Measurements from ENCODE around the gene KRT86.

The KRT86 gene

GRCh38 chr12:52316290-52316689 lies 41.8 kb downstream of the KRT86 start:
- Mint-ChIP-seq H3K27me3 (peaks cover 58% of the 10 kb centered on the region), H3K4me3 (no peak overlapping the region), H3K27ac (ENCODE audit: low read depth) (no peak overlapping the region)

GRCh38 chr12:52316701-52317100 lies 42.3 kb downstream of the KRT86 start:
- peaks cover 57% of the 10 kb centered on the region for H3K27me3 Mint-ChIP-seq
- peaks cover 1% of the 10 kb centered on the region for H3K36me3 Mint-ChIP-seq (ENCODE audit: insufficient read depth)
- DNase-seq (ENCODE audit: low spot score in 2 of 2) (no peak), ATAC-seq (replicated peaks; ENCODE audit: extremely low read depth, poor library complexity, severe bottlenecking) (no peak)
- H3K4me1 Mint-ChIP-seq, result no peaks in the 10 kb centered on the region
- no peak overlapping the region for H3K4me3 Mint-ChIP-seq
- H3K27ac Mint-ChIP-seq (ENCODE audit: low read depth), result no peak overlapping the region
- no peaks in the 10 kb centered on the region for H3K9me3 Mint-ChIP-seq

More at GRCh38 chr12:52316290-52316689, 41.8 kb downstream of the KRT86 start:
- no peaks in the 10 kb centered on the region for H3K9me3 Mint-ChIP-seq
- H3K4me1 Mint-ChIP-seq, result no peaks in the 10 kb centered on the region
- ATAC-seq (replicated peaks; ENCODE audit: extremely low read depth, poor library complexity, severe bottlenecking), result no peak
- DNase-seq (ENCODE audit: low spot score in 2 of 2), result no peak
- H3K36me3 Mint-ChIP-seq (ENCODE audit: insufficient read depth), result peaks cover 1% of the 10 kb centered on the region

DNA sequence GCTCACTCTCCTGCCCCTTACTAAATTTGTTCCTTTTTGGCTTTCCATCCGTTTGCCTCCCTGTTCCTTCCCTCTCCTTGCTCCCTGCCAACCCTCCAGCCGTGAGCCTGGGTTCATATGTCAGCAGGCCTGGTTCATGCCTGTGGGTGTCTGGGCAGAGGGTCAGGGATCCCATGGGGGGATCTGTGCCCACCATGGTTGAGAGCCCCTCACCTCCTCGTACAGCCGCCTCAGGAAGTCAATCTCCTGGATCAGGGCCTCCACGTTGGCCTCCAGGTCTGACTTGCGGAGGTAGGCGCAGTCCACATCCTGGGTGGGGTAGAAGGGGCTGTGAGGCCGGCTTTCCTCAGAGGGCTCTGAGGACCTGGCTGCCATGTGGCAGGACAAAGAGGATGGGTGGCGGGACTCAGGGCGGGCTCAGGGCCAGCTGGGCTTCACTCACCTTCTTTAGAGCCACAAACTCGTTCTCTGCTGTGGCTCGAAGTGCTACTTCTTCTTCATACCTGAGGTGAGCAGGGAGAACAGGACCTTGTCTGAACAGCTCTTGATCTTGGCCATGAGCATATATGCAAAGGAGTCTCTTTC lies 43.1 kb downstream of the KRT86 start:
- ATAC-seq (replicated peaks; ENCODE audit: extremely low read depth, poor library complexity, severe bottlenecking), result no peak
- H3K27me3 Mint-ChIP-seq, result peaks cover 57% of the 10 kb centered on the region

GRCh38 chr12:52318241-52318990 lies 44.0 kb downstream of the KRT86 start:
- H3K36me3 Mint-ChIP-seq (ENCODE audit: insufficient read depth), result peaks cover 1% of the 10 kb centered on the region
- H3K4me3 Mint-ChIP-seq, result no peak overlapping the region
- ATAC-seq (replicated peaks; ENCODE audit: extremely low read depth, poor library complexity, severe bottlenecking) (no peak), DNase-seq (ENCODE audit: low spot score in 2 of 2) (no peak)
- no peak overlapping the region for H3K27ac Mint-ChIP-seq (ENCODE audit: low read depth)
- no peaks in the 10 kb centered on the region for H3K4me1 Mint-ChIP-seq
- peaks cover 57% of the 10 kb centered on the region for H3K27me3 Mint-ChIP-seq
- no peaks in the 10 kb centered on the region for H3K9me3 Mint-ChIP-seq

More for the DNA sequence above, 43.1 kb downstream of the KRT86 start:
- peaks cover 1% of the 10 kb centered on the region for H3K36me3 Mint-ChIP-seq (ENCODE audit: insufficient read depth)
- no peaks in the 10 kb centered on the region for H3K9me3 Mint-ChIP-seq
- no peak for DNase-seq (ENCODE audit: low spot score in 2 of 2)
- no peak overlapping the region for H3K27ac Mint-ChIP-seq (ENCODE audit: low read depth)
- H3K4me1 Mint-ChIP-seq, result no peaks in the 10 kb centered on the region
- H3K4me3 Mint-ChIP-seq, result no peak overlapping the region

DNA sequence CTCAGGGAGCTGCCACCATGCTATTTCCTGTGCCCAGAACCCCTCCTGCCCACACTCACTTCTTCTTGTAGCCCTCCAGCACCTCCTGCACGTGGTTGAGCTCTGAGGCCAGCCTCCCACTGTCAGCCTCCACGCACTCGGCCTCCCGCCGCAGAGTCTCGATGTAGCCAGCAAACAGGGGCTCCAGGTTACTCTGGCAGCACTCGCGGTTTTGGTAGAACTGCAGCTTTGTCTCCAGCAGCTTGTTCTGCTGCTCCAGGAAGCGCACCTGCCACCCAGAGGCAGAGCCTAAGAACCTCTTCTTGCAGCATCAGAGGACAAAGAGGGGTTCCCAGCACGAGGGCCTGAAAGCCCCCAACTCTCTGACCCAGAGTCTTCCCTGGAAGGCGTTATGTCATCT lies 44.7 kb downstream of the KRT86 start:
- ATAC-seq (replicated peaks; ENCODE audit: extremely low read depth, poor library complexity, severe bottlenecking) (no peak), DNase-seq (ENCODE audit: low spot score in 2 of 2) (no peak)
- Mint-ChIP-seq H3K27me3 (peaks cover 57% of the 10 kb centered on the region), H3K9me3 (no peaks in the 10 kb centered on the region), H3K4me1 (no peaks in the 10 kb centered on the region), H3K4me3 (no peak overlapping the region), H3K27ac (ENCODE audit: low read depth) (no peak overlapping the region), H3K36me3 (ENCODE audit: insufficient read depth) (peaks cover 1% of the 10 kb centered on the region)

DNA sequence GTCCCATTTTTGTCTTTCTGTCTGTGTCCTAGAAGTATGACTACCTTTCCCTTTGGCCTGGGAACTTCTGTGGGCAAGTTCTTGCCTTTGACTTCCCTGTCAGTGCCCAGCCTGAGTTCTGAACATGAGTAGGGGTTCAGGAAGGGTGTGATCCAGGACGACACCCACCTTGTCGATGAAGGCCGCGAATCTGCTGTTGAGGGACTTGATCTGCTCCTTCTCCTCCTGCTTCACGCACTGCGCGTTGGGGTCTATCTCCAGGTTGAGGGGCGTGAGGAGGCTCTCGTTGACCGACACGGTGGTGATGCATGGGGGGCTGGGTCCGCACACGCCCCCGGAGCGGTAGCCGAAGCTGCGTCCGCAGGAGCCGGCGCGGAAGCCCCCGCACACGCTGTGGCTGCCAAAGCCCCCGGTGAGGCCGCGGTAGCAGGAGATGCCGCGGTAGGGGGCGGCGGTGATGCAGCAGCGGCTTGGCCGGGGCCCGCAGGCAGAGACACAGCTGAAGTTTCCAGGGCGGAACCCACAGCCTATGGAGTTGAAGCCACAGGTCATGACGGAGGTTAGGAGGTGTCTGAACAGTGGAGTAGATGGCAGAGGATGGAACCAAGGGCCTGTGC lies 46.4 kb downstream of the KRT86 start, which contains the start of gene KRT83:
KRT83 (minus strand) TSS at position 615 of the 617 bp plus-strand sequence; CDS start at position 552, 63 bp downstream.
- Mint-ChIP-seq H3K36me3 (ENCODE audit: insufficient read depth) (peaks cover 1% of the 10 kb centered on the region), H3K4me3 (no peak within 1 kb of the TSS), H3K4me1 (no peaks in the 10 kb centered on the region), H3K9me3 (no peaks in the 10 kb centered on the region), H3K27me3 (peaks cover 71% of the 10 kb centered on the region), H3K27ac (ENCODE audit: low read depth) (no peak within 1 kb of the TSS)
- ATAC-seq (replicated peaks; ENCODE audit: extremely low read depth, poor library complexity, severe bottlenecking) (no peak), DNase-seq (ENCODE audit: low spot score in 2 of 2) (no peak)

- DNase-seq (ENCODE audit: low spot score in 2 of 2) (no peak), ATAC-seq (replicated peaks; ENCODE audit: extremely low read depth, poor library complexity, severe bottlenecking) (no peak)
- H3K9me3 Mint-ChIP-seq, result no peaks in the 10 kb centered on the region
- no peak overlapping the region for H3K4me3 Mint-ChIP-seq
- peaks cover 1% of the 10 kb centered on the region for H3K36me3 Mint-ChIP-seq (ENCODE audit: insufficient read depth)
- H3K4me1 Mint-ChIP-seq, result no peaks in the 10 kb centered on the region
- no peak overlapping the region for H3K27ac Mint-ChIP-seq (ENCODE audit: low read depth)
- peaks cover 71% of the 10 kb centered on the region for H3K27me3 Mint-ChIP-seq
Measured at GRCh38 chr12:52321418-52321817, 47.0 kb downstream of the KRT86 start.

DNA sequence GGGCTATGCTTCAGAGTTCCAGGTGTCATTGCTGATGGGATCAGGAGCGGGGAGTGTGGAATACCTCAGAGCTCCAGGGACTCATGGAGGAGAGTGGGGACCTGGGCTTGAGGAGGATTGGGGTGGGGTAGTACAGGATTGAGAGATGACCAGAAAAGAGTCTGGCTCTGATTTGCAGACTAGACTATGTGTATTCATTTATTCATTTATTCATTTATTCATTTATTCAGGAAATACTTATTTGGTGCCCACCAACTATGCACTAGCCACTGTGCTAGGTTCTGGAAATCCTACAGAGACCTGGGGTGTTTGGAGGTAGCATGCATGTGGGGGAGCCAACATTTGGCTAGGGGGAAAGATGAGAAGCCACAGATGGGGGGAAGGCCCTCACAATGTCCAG lies 47.6 kb downstream of the KRT86 start:
- no peak overlapping the region for H3K4me3 Mint-ChIP-seq
- peaks cover 2% of the 10 kb centered on the region for H3K4me1 Mint-ChIP-seq
- peaks cover 1% of the 10 kb centered on the region for H3K36me3 Mint-ChIP-seq (ENCODE audit: insufficient read depth)
- H3K27ac Mint-ChIP-seq (ENCODE audit: low read depth), result no peak overlapping the region
- DNase-seq (ENCODE audit: low spot score in 2 of 2) (no peak), ATAC-seq (replicated peaks; ENCODE audit: extremely low read depth, poor library complexity, severe bottlenecking) (no peak)
- H3K27me3 Mint-ChIP-seq, result peaks cover 71% of the 10 kb centered on the region
- no peaks in the 10 kb centered on the region for H3K9me3 Mint-ChIP-seq

DNA sequence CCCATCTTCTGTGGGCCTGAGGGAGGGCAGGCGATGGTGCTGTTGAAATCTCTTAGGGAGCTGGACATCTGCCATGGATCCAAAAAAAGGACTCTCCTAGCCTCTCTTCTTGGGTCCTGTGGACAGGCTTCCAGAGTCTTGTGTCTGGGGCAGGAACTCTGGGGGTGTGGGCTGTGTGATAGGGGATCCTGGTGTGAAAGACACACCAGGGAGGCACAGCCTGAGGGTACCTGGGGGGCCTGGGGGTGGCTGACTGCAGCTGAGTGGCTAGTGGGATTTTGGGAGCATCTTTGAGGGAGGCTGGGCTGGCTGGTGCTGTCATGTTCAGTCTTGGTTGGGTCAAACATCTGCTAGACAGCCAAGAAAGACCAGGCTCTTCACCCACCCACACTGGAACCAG lies 48.6 kb downstream of the KRT86 start:
- H3K36me3 Mint-ChIP-seq (ENCODE audit: insufficient read depth), result no peaks in the 10 kb centered on the region
- no peak for ATAC-seq (replicated peaks; ENCODE audit: extremely low read depth, poor library complexity, severe bottlenecking)
- H3K27ac Mint-ChIP-seq (ENCODE audit: low read depth), result no peak overlapping the region
- DNase-seq (ENCODE audit: low spot score in 2 of 2), result no peak
- H3K27me3 Mint-ChIP-seq, result peaks cover 71% of the 10 kb centered on the region
- H3K4me1 Mint-ChIP-seq, result peaks cover 10% of the 10 kb centered on the region
- H3K4me3 Mint-ChIP-seq, result no peak overlapping the region
- no peaks in the 10 kb centered on the region for H3K9me3 Mint-ChIP-seq

GRCh38 chr12:52323416-52324152 lies 49.1 kb downstream of the KRT86 start:
- H3K9me3 Mint-ChIP-seq, result no peaks in the 10 kb centered on the region
- no peaks in the 10 kb centered on the region for H3K36me3 Mint-ChIP-seq (ENCODE audit: insufficient read depth)
- H3K4me3 Mint-ChIP-seq, result no peak overlapping the region
- H3K27me3 Mint-ChIP-seq, result peaks cover 66% of the 10 kb centered on the region
- ATAC-seq (replicated peaks; ENCODE audit: extremely low read depth, poor library complexity, severe bottlenecking) (no peak), DNase-seq (ENCODE audit: low spot score in 2 of 2) (no peak)
- no peak overlapping the region for H3K27ac Mint-ChIP-seq (ENCODE audit: low read depth)
- peaks cover 10% of the 10 kb centered on the region for H3K4me1 Mint-ChIP-seq

GRCh38 chr12:52324153-52324444 lies 49.7 kb downstream of the KRT86 start:
- no peak for DNase-seq (ENCODE audit: low spot score in 2 of 2)
- Mint-ChIP-seq H3K27ac (ENCODE audit: low read depth) (no peak overlapping the region), H3K4me3 (no peak overlapping the region), H3K4me1 (peaks cover 10% of the 10 kb centered on the region), H3K36me3 (ENCODE audit: insufficient read depth) (no peaks in the 10 kb centered on the region), H3K27me3 (peaks cover 61% of the 10 kb centered on the region), H3K9me3 (no peaks in the 10 kb centered on the region)
- ATAC-seq (replicated peaks; ENCODE audit: extremely low read depth, poor library complexity, severe bottlenecking), result no peak

GRCh38 chr12:52327052-52327829 lies 52.8 kb downstream of the KRT86 start:
- DNase-seq (ENCODE audit: low spot score in 2 of 2) (peak; percentile 51 to 67), ATAC-seq (replicated peaks; ENCODE audit: extremely low read depth, poor library complexity, severe bottlenecking) (peak; percentile 94)
- Mint-ChIP-seq H3K4me1 (peaks cover 10% of the 10 kb centered on the region), H3K27me3 (peaks cover 33% of the 10 kb centered on the region), H3K36me3 (ENCODE audit: insufficient read depth) (no peaks in the 10 kb centered on the region), H3K27ac (ENCODE audit: low read depth) (no peak overlapping the region), H3K9me3 (no peaks in the 10 kb centered on the region), H3K4me3 (no peak overlapping the region)
